ENCODE results near the gene CREG2.

Gene CREG2

DNA sequence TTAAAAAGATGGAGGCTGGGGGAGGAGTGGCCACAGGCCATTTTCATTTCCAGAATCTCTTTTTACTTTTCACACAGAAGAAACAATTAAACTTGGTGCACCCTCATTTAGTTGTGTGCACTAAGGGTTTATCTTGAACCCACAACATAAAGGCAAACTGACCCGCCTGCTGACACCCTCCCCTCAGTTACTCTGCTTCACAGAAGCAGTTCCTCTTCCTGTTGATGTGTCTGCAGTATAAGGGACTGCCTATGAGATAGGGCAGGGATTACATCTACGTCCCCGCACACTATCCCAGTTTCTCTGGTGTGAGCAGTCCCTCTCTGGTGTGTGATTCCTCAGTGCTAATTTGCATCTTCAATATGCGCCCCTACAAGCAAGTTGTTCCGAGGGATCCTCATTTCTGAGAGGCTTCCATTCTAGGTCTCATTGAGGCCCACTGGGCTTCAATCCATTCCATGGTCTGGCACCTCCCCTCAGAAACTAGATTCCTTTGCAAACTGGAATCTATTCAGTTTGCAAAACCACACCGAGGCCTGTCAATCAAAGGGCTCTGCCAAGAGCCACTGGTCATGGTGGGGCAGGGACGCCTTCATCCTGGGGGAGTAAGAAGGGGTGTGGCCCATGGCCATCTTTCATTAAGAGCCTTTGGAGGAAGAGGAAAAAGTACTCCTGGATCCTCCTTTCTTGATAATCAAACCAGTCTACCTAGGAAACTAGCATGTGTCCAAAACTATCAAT is 12.3 kb downstream of the CREG2 start:
- no peaks in the 10 kb centered on the region for H3K36me3 Mint-ChIP-seq (ENCODE audit: low read depth)
- peaks cover 8% of the 10 kb centered on the region for H3K4me1 Mint-ChIP-seq (ENCODE audit: low read depth)
- H3K4me3 Mint-ChIP-seq, result no peak overlapping the region
- peaks cover 13% of the 10 kb centered on the region for H3K9me3 Mint-ChIP-seq
- no peak overlapping the region for H3K27ac Mint-ChIP-seq
- peaks cover 14% of the 10 kb centered on the region for H3K27me3 Mint-ChIP-seq (ENCODE audit: low read depth)
- DNase-seq (ENCODE audit: low spot score), result no peak

DNA sequence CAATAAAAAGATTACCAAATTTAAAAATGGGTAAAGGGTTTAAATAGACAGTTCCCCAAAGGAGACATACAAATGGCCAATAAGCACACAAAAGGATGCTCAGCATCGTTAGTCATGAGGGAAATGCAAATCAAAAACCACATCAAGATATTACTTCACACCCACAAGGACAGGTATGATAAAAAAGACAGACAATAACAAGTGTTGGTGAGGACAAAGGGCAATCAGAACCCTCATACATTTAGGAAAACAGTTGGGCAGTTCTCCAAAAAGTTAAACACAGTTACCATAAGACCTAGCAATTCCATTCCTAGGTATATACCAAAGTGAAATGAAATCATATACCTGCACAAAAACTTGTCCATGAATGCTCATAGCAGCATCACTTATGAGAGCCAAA is 14.5 kb downstream of the CREG2 start:
- no peak overlapping the region for H3K4me3 Mint-ChIP-seq
- H3K27me3 Mint-ChIP-seq (ENCODE audit: low read depth), result peaks cover 15% of the 10 kb centered on the region
- H3K27ac Mint-ChIP-seq, result no peak overlapping the region
- H3K9me3 Mint-ChIP-seq, result peaks cover 13% of the 10 kb centered on the region
- DNase-seq (ENCODE audit: low spot score), result no peak
- H3K4me1 Mint-ChIP-seq (ENCODE audit: low read depth), result peaks cover 8% of the 10 kb centered on the region
- H3K36me3 Mint-ChIP-seq (ENCODE audit: low read depth), result no peaks in the 10 kb centered on the region

DNA sequence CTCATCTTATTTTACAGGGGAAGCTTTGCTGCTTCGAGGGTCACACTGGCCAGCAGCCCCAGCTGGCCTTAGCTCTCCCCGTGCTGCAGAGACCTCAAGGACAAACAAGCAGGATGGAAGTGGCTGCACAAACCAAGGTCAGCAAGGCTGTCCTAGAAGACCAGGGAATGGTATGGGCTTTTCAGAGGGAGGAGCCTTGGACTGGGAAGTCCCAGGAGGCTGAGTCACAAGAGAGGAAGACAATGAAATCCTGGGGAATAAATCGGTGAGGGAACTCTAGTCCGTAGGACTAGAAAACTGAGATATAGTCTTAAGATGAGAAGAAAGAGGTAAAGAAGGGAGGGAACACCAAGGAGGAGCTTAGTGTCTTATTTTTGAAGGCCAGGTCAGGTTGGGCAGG is 15.7 kb downstream of the CREG2 start:
- Mint-ChIP-seq H3K4me1 (ENCODE audit: low read depth) (peaks cover 8% of the 10 kb centered on the region), H3K36me3 (ENCODE audit: low read depth) (no peaks in the 10 kb centered on the region), H3K4me3 (no peak overlapping the region), H3K27me3 (ENCODE audit: low read depth) (peaks cover 12% of the 10 kb centered on the region), H3K27ac (no peak overlapping the region), H3K9me3 (peaks cover 13% of the 10 kb centered on the region)
- no peak for DNase-seq (ENCODE audit: low spot score)

DNA sequence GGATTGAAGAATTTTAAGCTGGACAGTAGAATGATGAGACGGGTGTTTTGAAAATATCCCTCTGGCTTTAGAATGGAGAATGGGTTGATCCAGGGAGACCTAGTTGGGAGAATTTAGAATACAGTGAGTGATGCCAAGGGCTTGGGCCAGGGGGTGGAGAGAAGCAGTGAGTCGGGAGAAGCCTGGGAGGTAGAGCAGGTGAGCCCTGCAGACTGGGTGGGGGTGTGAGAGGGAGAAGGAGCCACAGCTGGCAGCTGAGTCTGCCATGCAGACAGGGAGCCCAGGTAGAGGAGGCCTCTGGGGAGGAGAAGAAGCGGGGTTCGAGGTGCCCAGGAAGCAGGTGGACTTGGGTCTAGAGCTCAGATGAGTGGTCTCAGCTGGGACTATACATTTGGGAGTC is 18.2 kb downstream of the CREG2 start:
- Mint-ChIP-seq H3K27me3 (ENCODE audit: low read depth) (peaks cover 26% of the 10 kb centered on the region), H3K4me1 (ENCODE audit: low read depth) (peaks cover 2% of the 10 kb centered on the region), H3K36me3 (ENCODE audit: low read depth) (no peaks in the 10 kb centered on the region), H3K9me3 (peaks cover 13% of the 10 kb centered on the region), H3K4me3 (no peak overlapping the region), H3K27ac (no peak overlapping the region)
- DNase-seq (ENCODE audit: low spot score), result no peak

DNA sequence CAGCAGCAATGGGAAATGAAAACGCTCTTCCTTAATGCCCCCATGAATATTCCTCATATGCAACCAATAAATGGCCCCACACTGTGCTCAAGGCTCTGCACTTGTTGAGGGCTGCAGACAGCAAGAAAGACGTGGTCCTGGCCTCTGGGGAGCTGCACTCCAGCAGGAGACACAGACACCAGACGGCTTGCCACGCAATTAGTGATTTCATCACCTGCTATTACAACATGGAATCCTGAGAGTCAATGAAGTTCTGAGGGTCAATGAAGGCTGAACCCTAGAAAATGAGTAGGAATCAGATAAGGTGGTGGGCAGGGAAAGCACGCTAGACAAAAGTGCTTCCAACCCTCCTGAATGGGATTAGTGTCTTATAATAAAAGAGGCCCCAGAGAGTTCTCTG is 18.9 kb downstream of the CREG2 start:
- Mint-ChIP-seq H3K27me3 (ENCODE audit: low read depth) (peaks cover 26% of the 10 kb centered on the region), H3K36me3 (ENCODE audit: low read depth) (no peaks in the 10 kb centered on the region), H3K4me1 (ENCODE audit: low read depth) (peaks cover 4% of the 10 kb centered on the region), H3K9me3 (peaks cover 12% of the 10 kb centered on the region), H3K4me3 (no peak overlapping the region), H3K27ac (no peak overlapping the region)
- no peak for DNase-seq (ENCODE audit: low spot score)

DNA sequence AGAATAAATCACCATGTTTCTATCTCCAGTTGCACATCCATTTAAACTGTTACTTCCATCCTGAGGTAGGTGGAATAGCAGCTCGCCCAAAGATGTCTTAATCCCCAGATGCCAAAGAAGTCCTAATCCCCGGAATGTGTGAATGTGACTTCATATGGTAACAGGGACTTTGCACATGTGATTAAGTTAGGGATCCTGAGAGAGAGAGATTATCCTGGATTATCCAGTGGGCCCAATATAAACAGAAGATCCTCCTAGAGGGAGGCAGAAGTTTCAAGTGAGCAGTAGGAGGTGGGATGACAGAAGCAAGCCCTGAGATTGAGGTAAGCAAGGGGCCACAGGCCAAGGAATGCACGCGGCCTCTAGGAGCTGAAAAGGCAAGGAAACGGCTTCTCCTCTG is 19.8 kb downstream of the CREG2 start:
- Mint-ChIP-seq H3K36me3 (ENCODE audit: low read depth) (no peaks in the 10 kb centered on the region), H3K27ac (no peak overlapping the region), H3K4me1 (ENCODE audit: low read depth) (peaks cover 4% of the 10 kb centered on the region), H3K4me3 (no peak overlapping the region), H3K27me3 (ENCODE audit: low read depth) (peaks cover 24% of the 10 kb centered on the region), H3K9me3 (peaks cover 3% of the 10 kb centered on the region)
- DNase-seq (ENCODE audit: low spot score), result no peak

DNA sequence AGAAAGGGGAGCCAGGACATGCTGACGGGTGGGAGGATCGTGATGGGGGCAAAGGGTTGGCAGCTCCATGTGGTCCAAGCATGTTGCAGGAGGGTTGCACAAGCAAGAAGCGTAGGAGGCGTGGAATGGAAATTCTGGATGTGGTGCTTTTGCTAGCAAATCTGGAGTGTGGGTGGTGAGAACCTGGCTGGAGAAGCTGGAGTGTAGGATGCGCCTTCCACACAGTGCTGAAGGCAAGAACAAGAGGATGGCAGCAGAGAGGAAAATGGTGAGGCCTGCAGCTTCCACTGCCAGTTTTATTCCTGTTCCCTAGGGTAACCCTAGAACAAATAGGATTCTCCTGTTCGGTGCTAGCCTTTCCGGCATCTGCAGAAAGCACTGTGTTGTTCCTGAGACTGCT is 22.4 kb downstream of the CREG2 start:
- no peak overlapping the region for H3K4me3 Mint-ChIP-seq
- peaks cover 27% of the 10 kb centered on the region for H3K4me1 Mint-ChIP-seq (ENCODE audit: low read depth)
- no peaks in the 10 kb centered on the region for H3K9me3 Mint-ChIP-seq
- no peak overlapping the region for H3K27ac Mint-ChIP-seq
- H3K27me3 Mint-ChIP-seq (ENCODE audit: low read depth), result peaks cover 21% of the 10 kb centered on the region
- no peak for DNase-seq (ENCODE audit: low spot score)
- no peaks in the 10 kb centered on the region for H3K36me3 Mint-ChIP-seq (ENCODE audit: low read depth)

DNA sequence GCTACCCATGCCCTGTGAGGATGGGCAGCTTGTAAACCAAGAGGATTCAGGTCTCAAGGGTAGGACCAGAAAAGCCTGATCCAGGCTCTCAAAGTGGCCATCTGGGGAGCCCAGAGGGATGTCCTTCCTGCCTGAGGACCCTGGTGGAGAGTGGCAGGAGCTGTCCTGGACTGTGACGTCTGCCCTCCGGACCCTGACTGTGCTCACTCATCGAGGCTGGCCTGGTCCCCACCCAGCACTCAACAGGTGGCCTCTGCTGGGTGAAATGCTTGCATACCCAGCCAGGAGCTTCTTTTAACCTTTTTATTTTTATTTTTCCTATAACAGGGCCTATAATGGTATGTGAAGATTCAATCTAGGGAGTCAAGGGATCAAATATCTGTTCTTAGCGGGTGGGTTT is 24.5 kb downstream of the CREG2 start:
- H3K27me3 Mint-ChIP-seq (ENCODE audit: low read depth), result peaks cover 17% of the 10 kb centered on the region
- H3K4me1 Mint-ChIP-seq (ENCODE audit: low read depth), result peaks cover 37% of the 10 kb centered on the region
- H3K9me3 Mint-ChIP-seq, result no peaks in the 10 kb centered on the region
- H3K36me3 Mint-ChIP-seq (ENCODE audit: low read depth), result no peaks in the 10 kb centered on the region
- peak overlapping the region; percentile 79 for H3K27ac Mint-ChIP-seq
- no peak for DNase-seq (ENCODE audit: low spot score)
- H3K4me3 Mint-ChIP-seq, result peak overlapping the region; percentile 69

DNA sequence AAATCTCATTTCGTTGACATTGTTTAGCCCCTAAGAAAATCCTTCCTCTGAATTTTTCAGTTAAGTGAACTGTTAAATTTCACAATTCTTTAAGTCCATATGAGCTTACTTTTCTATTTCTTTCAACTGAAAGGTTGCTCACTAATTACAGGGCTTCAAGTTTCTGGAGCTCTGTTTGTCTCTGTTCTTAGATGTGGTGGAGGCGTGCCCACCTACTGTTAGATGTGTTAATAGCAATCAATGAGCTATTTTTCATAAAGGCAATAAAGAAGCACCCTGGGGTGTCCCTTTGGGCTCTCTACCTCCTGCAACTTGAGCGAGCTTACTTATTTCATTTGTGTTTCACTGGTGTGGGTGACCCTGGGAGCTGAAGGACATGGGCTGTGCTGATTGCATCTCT is 25.0 kb downstream of the CREG2 start:
- Mint-ChIP-seq H3K36me3 (ENCODE audit: low read depth) (no peaks in the 10 kb centered on the region), H3K4me1 (ENCODE audit: low read depth) (peaks cover 37% of the 10 kb centered on the region), H3K4me3 (peak overlapping the region; percentile 69), H3K27me3 (ENCODE audit: low read depth) (peaks cover 17% of the 10 kb centered on the region), H3K27ac (peak overlapping the region; percentile 79), H3K9me3 (no peaks in the 10 kb centered on the region)
- DNase-seq (ENCODE audit: low spot score), result no peak

DNA sequence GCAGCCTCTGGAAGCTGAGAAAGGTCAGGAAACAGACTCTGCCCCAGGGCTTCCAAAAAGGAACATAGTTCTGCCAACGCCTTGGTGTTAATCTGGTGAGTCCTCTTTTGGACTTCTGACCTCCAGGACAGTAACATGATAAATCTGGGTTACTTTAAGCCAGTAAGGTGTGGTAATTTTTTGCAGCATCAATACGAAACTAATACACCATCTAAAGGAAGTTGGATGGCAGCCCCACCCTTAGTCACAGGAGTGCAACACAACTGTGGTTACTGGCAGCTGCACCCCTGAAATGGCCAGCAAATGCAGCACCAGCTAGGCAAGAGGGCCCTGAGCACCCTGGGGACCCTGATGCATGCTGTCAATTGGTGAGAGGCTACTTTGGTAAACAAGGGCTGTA is 25.8 kb downstream of the CREG2 start:
- Mint-ChIP-seq H3K36me3 (ENCODE audit: low read depth) (no peaks in the 10 kb centered on the region), H3K9me3 (no peaks in the 10 kb centered on the region), H3K27ac (peak overlapping the region; percentile 79), H3K4me1 (ENCODE audit: low read depth) (peaks cover 39% of the 10 kb centered on the region), H3K27me3 (ENCODE audit: low read depth) (peaks cover 17% of the 10 kb centered on the region), H3K4me3 (peak overlapping the region; percentile 69)
- no peak for DNase-seq (ENCODE audit: low spot score)

DNA sequence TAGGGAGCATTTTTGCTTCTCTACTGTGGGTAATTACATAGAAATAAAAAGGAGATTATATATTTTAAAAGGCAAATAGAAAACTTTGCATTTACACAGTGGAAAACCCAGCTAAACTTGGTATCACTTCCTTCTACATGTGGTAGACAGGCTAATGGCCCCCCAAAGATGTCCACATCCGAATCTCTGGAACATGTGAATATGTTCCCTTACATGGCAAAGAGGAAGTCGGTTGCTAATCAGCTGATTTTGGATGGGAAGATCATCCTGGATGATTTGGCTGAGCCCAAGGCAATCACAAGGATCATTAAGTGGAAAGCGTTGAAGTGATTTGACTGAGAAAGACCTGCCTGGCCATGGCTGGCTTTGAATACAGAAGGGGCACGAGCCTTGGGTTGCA is 26.2 kb downstream of the CREG2 start:
- no peaks in the 10 kb centered on the region for H3K9me3 Mint-ChIP-seq
- peak overlapping the region; percentile 79 for H3K27ac Mint-ChIP-seq
- peaks cover 39% of the 10 kb centered on the region for H3K4me1 Mint-ChIP-seq (ENCODE audit: low read depth)
- DNase-seq (ENCODE audit: low spot score), result no peak
- no peaks in the 10 kb centered on the region for H3K36me3 Mint-ChIP-seq (ENCODE audit: low read depth)
- peak overlapping the region; percentile 69 for H3K4me3 Mint-ChIP-seq
- peaks cover 16% of the 10 kb centered on the region for H3K27me3 Mint-ChIP-seq (ENCODE audit: low read depth)

DNA sequence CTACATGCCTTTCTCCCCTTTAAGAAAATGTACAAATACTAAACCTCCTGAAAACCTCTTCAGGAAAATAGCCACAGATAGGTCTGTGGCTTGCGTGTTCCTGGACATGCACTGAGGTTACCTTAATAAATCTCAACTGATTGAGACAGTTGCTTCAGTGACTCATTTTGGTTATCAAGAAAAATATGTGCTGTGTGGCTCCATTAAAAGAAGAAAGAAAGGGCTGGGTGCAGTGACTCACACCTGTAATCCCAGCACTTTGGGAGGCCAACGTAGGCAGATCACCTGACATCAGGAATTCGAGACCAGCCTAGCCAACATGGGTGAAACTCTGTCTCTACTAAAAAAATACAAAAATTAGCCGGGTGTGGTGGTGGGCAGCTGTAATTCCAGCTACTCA is 27.1 kb downstream of the CREG2 start:
- no peak for DNase-seq (ENCODE audit: low spot score)
- Mint-ChIP-seq H3K27me3 (ENCODE audit: low read depth) (peaks cover 9% of the 10 kb centered on the region), H3K9me3 (no peaks in the 10 kb centered on the region), H3K27ac (peak overlapping the region; percentile 3), H3K4me3 (peak overlapping the region; percentile 6), H3K4me1 (ENCODE audit: low read depth) (peaks cover 41% of the 10 kb centered on the region), H3K36me3 (ENCODE audit: low read depth) (no peaks in the 10 kb centered on the region)

DNA sequence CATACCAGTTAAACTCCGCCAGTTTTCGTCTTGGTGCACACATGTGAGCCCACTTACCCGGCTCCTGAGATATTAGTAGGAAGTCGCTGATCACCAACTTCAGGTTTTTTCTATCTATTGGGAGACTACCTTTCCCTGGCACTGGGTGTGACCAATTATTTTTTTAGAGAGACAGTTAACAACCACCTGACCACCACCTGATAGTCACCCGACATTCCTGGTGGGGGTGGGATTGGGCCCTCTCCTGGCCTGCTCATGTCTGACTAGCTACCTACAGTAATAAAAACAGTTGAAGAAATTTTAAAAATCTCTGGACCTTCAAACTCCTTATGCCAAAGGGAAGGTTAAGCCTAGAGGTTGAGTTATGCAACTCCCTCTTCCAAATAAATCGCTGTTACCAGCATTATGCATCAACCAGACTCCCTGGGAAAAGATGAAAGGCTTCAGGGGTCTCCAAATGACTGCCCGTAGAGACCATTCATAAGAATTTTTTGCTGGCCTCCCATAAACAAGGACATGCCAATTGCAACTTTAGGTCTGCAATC is 27.8 kb downstream of the CREG2 start:
- no peak overlapping the region for H3K4me3 Mint-ChIP-seq
- no peaks in the 10 kb centered on the region for H3K36me3 Mint-ChIP-seq (ENCODE audit: low read depth)
- DNase-seq (ENCODE audit: low spot score), result no peak
- H3K4me1 Mint-ChIP-seq (ENCODE audit: low read depth), result peaks cover 41% of the 10 kb centered on the region
- no peak overlapping the region for H3K27ac Mint-ChIP-seq
- H3K9me3 Mint-ChIP-seq, result no peaks in the 10 kb centered on the region
- H3K27me3 Mint-ChIP-seq (ENCODE audit: low read depth), result peaks cover 5% of the 10 kb centered on the region

DNA sequence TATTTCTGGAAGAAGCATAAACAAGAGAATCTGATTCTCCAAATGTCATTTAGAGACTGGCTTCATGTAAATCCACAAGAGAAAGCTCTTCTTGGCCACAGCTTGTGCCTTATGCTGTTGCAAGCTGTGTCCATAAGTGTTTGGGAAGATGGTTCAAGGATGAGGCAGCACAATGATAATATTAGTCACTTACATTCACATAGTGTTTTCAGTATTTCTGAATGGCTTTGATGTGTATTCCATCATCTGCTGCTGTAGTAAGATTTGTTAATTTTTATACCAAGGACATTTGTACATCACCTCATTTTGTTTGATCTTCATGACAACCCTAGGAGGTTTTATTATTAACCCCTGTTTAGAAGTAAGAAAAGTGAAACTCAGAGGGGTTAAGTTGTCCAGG is 29.9 kb downstream of the CREG2 start:
- no peaks in the 10 kb centered on the region for H3K36me3 Mint-ChIP-seq (ENCODE audit: low read depth)
- H3K27ac Mint-ChIP-seq, result no peak overlapping the region
- H3K27me3 Mint-ChIP-seq (ENCODE audit: low read depth), result peaks cover 11% of the 10 kb centered on the region
- DNase-seq (ENCODE audit: low spot score), result no peak
- no peak overlapping the region for H3K4me3 Mint-ChIP-seq
- no peaks in the 10 kb centered on the region for H3K9me3 Mint-ChIP-seq
- H3K4me1 Mint-ChIP-seq (ENCODE audit: low read depth), result peaks cover 38% of the 10 kb centered on the region

DNA sequence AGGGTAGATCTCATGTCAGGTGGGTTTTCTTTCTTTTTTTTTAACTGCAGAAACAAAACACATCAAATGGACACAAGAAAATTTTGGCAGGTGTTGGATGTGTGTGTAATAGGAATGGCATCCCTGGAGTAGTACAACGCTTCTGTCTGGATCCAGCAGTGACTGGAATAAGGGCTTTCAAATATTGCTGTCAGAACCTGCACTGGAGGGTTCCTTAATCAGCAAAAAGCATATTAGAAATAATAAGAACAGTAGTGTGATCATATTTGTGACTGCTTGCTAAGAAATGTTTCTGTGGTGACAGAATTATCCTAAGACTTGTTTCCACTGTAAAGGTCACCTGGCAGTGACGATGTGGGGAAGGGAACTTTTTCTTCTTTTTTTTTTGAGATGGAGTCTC is 30.8 kb downstream of the CREG2 start:
- Mint-ChIP-seq H3K4me1 (ENCODE audit: low read depth) (peaks cover 29% of the 10 kb centered on the region), H3K36me3 (ENCODE audit: low read depth) (no peaks in the 10 kb centered on the region)

More for the DNA sequence above, 30.8 kb downstream of the CREG2 start:
- H3K27me3 Mint-ChIP-seq (ENCODE audit: low read depth), result peaks cover 11% of the 10 kb centered on the region
- no peak for DNase-seq (ENCODE audit: low spot score)
- H3K27ac Mint-ChIP-seq, result no peak overlapping the region
- no peaks in the 10 kb centered on the region for H3K9me3 Mint-ChIP-seq
- H3K4me3 Mint-ChIP-seq, result no peak overlapping the region
